GM12878 (cell line): ENCODE data around the gene SMPD2. TPM values are rescaled to one million over a fixed set of nuclear protein-coding genes. Genes with fewer than 3 reads are reported as not detected.

Experiments used
- ATAC-seq: fragments of 200-7000 bp; cut with Tn5 transposase; 3 replicates; pipeline ENCODE4 v1.9.1; 2020; ENCODE audit warnings: mild to moderate bottlenecking, moderate library complexity
- BruUV-seq: library from RNA; stranded (reverse); fragments of 400-500 nt; replicated peaks from 2 replicates; lab custom pipeline; 2021; lab: Mats Ljungman, UMichigan
- CTCF ChIA-PET: fragments of 300-600 bp; sonication (Branson Sonifier 250); formaldehyde crosslinking; extraction: SDS; loops from one replicate; lab custom pipeline; 2021; ENCODE audit warnings: inconsistent platforms; lab: Yijun Ruan, JAX
- POLR2A ChIA-PET: fragments of 350-600 bp; formaldehyde crosslinking; extraction: SDS; loops from one replicate; lab custom pipeline; 2021; ENCODE audit warnings: inconsistent platforms; lab: Charles Lee
- RAD21 ChIA-PET: fragments of 300-600 bp; sonication (Branson Sonifier 250); formaldehyde crosslinking; loops from one replicate; lab custom pipeline; 2023; ENCODE audit warnings: antibody characterized with exemption; ENCODE audit not compliant: unreplicated experiment; lab: Charles Lee
- SMC1A ChIA-PET: fragments of 300-600 bp; sonication (Branson Sonifier 250); formaldehyde crosslinking; loops from one replicate; lab custom pipeline; 2023; ENCODE audit not compliant: unreplicated experiment, uncharacterized antibody; lab: Charles Lee
- DNase-seq: peaks from one replicate; pipeline ENCODE4 v3.0.0-alpha.2; 2011; ENCODE audit warnings: low read depth, low spot score
- FAIRE-seq: peaks from 3 replicates; lab custom pipeline; 2011; peaks lifted over from hg19 to GRCh38; lab: Jason Lieb, UNC
- H2AFZ ChIP-seq: 2 replicates; pipeline ENCODE4 v1.6.0; 2011; ENCODE audit warnings: low read depth, low read length, control low read depth; ENCODE audit not compliant: control insufficient read depth
- H3K27ac ChIP-seq: 2 replicates; pipeline ENCODE4 v1.5.1; 2011; ENCODE audit warnings: control low read depth; ENCODE audit not compliant: control insufficient read depth, insufficient read depth
- H3K27me3 ChIP-seq, 2 experiments: replicated peaks in 1 of 2; 2 replicates each; pipeline versions ENCODE4 v1.6.0 to v1.6.1; 2011; ENCODE audit warnings: low read length in 1 of 2; ENCODE audit not compliant: control insufficient read depth in 2 of 2, insufficient read depth in 2 of 2
- H3K36me3 ChIP-seq, 2 experiments: 2 replicates each; pipeline ENCODE4 v1.5.1; 2011; ENCODE audit warnings: low read length in 1 of 2; ENCODE audit not compliant: control insufficient read depth in 2 of 2, insufficient read depth in 2 of 2
- H3K4me1 ChIP-seq: 2 replicates; pipeline ENCODE4 v1.6.1; 2011; ENCODE audit warnings: mild to moderate bottlenecking, low read length, moderate library complexity, mixed read lengths; ENCODE audit not compliant: control insufficient read depth, insufficient read depth
- H3K4me2 ChIP-seq: 2 replicates; pipeline ENCODE4 v1.6.0; 2011; ENCODE audit warnings: control low read depth; ENCODE audit not compliant: control insufficient read depth, insufficient read depth
- H3K4me3 ChIP-seq: fragments of 200-600 bp; sonication (generic); 2 replicates; pipeline ENCODE4 v1.5.1; 2016
- H3K79me2 ChIP-seq: 2 replicates; pipeline ENCODE4 v1.6.0; 2011; ENCODE audit warnings: low read length; ENCODE audit not compliant: control insufficient read depth, insufficient read depth
- H3K9ac ChIP-seq: 2 replicates; pipeline ENCODE4 v1.8.0; 2011; ENCODE audit warnings: low read length, control low read depth, mixed read lengths; ENCODE audit not compliant: control insufficient read depth, insufficient read depth
- H3K9me3 ChIP-seq: replicated peaks from 3 replicates; pipeline ENCODE4 v1.5.1; 2011; ENCODE audit warnings: mild to moderate bottlenecking, low read length; ENCODE audit not compliant: control insufficient read depth, insufficient read depth
- H4K20me1 ChIP-seq: 2 replicates; pipeline ENCODE4 v1.6.0; 2011; ENCODE audit not compliant: control insufficient read depth, insufficient read depth
- ATF3 ChIP-seq: IDR thresholded peaks from 2 replicates; pipeline ENCODE4 v1.6.1; 2011; ENCODE audit warnings: low read depth, mild to moderate bottlenecking, low read length, moderate library complexity, borderline replicate concordance; ENCODE audit errors: extremely low read depth
- BCL11A ChIP-seq: IDR thresholded peaks from 2 replicates; pipeline ENCODE4 v1.6.1; 2011; ENCODE audit warnings: low read depth, low read length
- CEBPB ChIP-seq, 2 experiments: fragments of 150-350 bp in 1 of 2; IDR thresholded peaks; 2 replicates each; pipeline ENCODE4 v1.6.1; 2012 to 2014; ENCODE audit warnings: low read depth in 2 of 2, low read length in 2 of 2, borderline replicate concordance in 1 of 2, inconsistent platforms in 1 of 2
- CUX1 ChIP-seq: IDR thresholded peaks from 2 replicates; pipeline ENCODE4 v1.6.1; 2012; ENCODE audit warnings: improper control_type of control experiment, low read depth, low read length; ENCODE audit not compliant: insufficient replicate concordance
- ELK1 ChIP-seq: IDR thresholded peaks from 2 replicates; pipeline ENCODE4 v1.6.1; 2012; ENCODE audit warnings: low read depth, low read length, improper control_type of control experiment
- NFXL1 ChIP-seq: fragments of 450-650 bp; IDR thresholded peaks from 2 replicates; pipeline ENCODE4 v1.6.1; 2017; ENCODE audit warnings: antibody characterized with exemption, mild to moderate bottlenecking, borderline replicate concordance
- PAX8 ChIP-seq: fragments of 450-650 bp; IDR thresholded peaks from 2 replicates; pipeline ENCODE4 v1.6.1; 2017; ENCODE audit warnings: mild to moderate bottlenecking, moderate library complexity
- RBBP5 ChIP-seq: fragments of 200-600 bp; sonication (generic); conservative IDR thresholded peaks from 2 replicates; pipeline ENCODE4 v1.6.1; 2016
- WRNIP1 ChIP-seq: IDR thresholded peaks from 2 replicates; pipeline ENCODE4 v1.6.1; 2011; ENCODE audit warnings: low read depth, low read length, improper control_type of control experiment, borderline replicate concordance
- WGBS: methylation state at CpG from one replicate; pipeline ENCODE4 v1.1.6; 2016; ENCODE audit warnings: low lambda C conversion rate; ENCODE audit not compliant: insufficient replicate concordance, insufficient coverage; ENCODE audit errors: missing lambda C conversion rate; 5-methylcytosine and 5-hydroxymethylcytosine counted together
- in situ Hi-C: fragments of 300-500 bp; cut with MboI; formaldehyde crosslinking; loops from 9 replicates; pipeline ENCODE4 v1.14.3; 2018; ENCODE audit warnings: mixed read lengths
- intact Hi-C: fragments of 100-400 bp; cut with micrococcal nuclease; formaldehyde crosslinking; loops from one replicate; pipeline ENCODE4 v1.14.2; 2022; ENCODE audit not compliant: unreplicated experiment
- polyA plus RNA-seq, 11 experiments: library from polyadenylated mRNA; depleted of rRNA in 4 of 11; unstranded in 6 of 11; stranded (reverse) in 5 of 11; fragments of >200 nt; fragmentation: Nextera tagmentation in 4 of 11; fragmentation: Illumina TruSeq in 1 of 11; extraction: Ambion mirVana in 4 of 11; extraction: Trizol in 1 of 11; gene quantifications; 1 replicate in 1 of 11; 2 replicates in 10 of 11; pipeline versions ENCODE4 v1.2.1 to v1.2.3, GENCODE V29; 2011 to 2016; ENCODE audit warnings: inconsistent platforms in 2 of 11, missing spikeins in 2 of 11, low read depth in 1 of 11
- total RNA-seq, 4 experiments: library from RNA; depleted of rRNA in 3 of 4; stranded (reverse); fragments of >200 nt in 3 of 4; fragmentation: Illumina TruSeq in 1 of 4; extraction: Trizol in 1 of 4; gene quantifications; 2 replicates each; pipeline versions ENCODE4 v1.2.1 to v1.2.3, GENCODE V29; 2013 to 2021

SMPD2 gene
- total and polyA plus RNA-seq, 10 of the 15 experiments (the other 5 are each of a cell fraction or from before 2014, with no cell fraction given): 0.06 to 15.4 (median 9.7) TPM

DNA sequence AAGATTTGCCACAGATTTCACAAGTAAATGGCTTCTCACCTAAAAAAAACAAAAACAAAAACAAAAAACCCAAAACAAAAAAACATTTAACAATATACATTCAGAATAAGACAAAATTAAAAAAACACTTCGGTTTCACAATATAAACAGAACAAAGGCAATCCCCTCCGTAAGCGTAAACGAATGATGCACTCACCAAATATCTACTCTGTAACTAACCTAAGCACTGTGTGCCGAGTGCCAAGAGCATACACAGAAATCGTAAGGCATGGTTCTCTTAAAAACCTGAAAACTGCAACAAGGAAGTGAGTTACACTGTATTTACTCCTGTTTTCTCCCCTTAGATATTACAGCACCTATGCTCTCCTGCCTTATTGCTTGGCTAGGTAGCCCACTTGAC is 27.2 kb downstream of the SMPD2 start:
- ATAC-seq: no peak
- Histone ChIP-seq H3K4me1 (peaks cover 18% of the 10 kb centered on the region), H3K27ac (no peak overlapping the region), H4K20me1 (no peaks in the 10 kb centered on the region; the same call in 1 of the 2 replicates), H3K79me2 (peaks cover 24% of the 10 kb centered on the region), H3K9ac (no peak overlapping the region), H3K4me2 (no peak overlapping the region), H3K9me3 (no peaks in the 10 kb centered on the region), H3K27me3 (no peaks in the 10 kb centered on the region), H3K36me3 (peaks cover 18 to 30% of the 10 kb centered on the region in 2 experiments), H3K4me3 (no peak overlapping the region)
- no peak for FAIRE-seq
- in situ Hi-C loops (no loop called here), intact Hi-C loops (no loop called here)
- BruUV-seq: no TSS peak
- POLR2A ChIA-PET: no interaction called here
- CTCF ChIA-PET: no interaction called here
- RAD21 ChIA-PET: no interaction called here
- SMC1A ChIA-PET: no interaction called here
- WGBS: 96% methylated on average over 6 of the region's 6 CpGs
- TF ChIP-seq BCL11A: no peak
- TF ChIP-seq, all 136 proteins: peak for 0
- no peak for DNase-seq
- H2AFZ ChIP-seq: no peak overlapping the region

DNA sequence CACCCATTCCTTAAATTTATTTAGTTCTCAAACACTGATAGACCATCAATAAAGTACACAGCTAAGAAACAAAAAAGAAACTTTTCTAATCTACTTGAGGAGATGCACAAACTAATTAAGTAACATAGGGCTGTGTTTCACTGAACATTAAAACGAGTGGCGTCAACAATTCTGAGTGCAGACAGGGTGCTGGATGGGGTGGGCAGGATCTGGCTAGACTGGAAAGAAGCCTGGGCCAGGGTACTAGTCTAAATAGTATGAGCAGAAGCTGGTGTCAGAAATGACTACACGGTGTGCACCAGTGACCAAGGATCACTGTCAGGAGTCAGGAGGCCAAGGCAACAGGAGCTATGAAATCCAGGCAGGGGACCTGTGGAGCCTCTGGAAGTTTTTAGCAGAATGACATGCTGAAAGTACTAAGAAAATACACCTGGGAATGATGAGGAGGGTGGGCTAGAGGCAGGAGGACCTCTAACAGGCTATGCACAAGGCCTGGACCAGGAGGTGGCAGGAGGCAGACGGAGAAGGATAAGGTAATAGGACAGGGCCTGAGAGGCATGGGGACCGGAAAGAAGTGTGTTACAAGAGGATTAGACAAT is 29.2 kb downstream of the SMPD2 start:
- H3K79me2 ChIP-seq: peaks cover 21% of the 10 kb centered on the region
- no peak for FAIRE-seq
- H3K9ac ChIP-seq: no peak overlapping the region
- H3K27ac ChIP-seq: no peak overlapping the region
- no peak for ATAC-seq
- in situ Hi-C loops: no loop called here
- no peak overlapping the region for H2AFZ ChIP-seq
- no peaks in the 10 kb centered on the region for H3K27me3 ChIP-seq
- POLR2A ChIA-PET: interaction anchor here (0.6 to 1.6 kb wide), 4 partner anchors 9 to 656 kb away, joined by 3 to 8 read pairs (median 4); partner anchors contain the start of gene ZBTB24
- no peak for DNase-seq
- RAD21 ChIA-PET: interaction anchor here (1.4 kb wide), 1 partner anchor 9 kb away, joined by 3 read pairs; no protein-coding TSS in a partner anchor
- CTCF ChIA-PET: interaction anchor here (1.2 kb wide), 1 partner anchor 11 kb away, joined by 3 read pairs; no protein-coding TSS in a partner anchor
- H3K36me3 ChIP-seq: peaks cover 18 to 33% of the 10 kb centered on the region in 2 experiments
- no peak overlapping the region for H3K4me2 ChIP-seq
- no peak overlapping the region for H3K4me3 ChIP-seq
- no peaks in the 10 kb centered on the region; the same call in 1 of the 2 replicates for H4K20me1 ChIP-seq
- no peaks in the 10 kb centered on the region for H3K9me3 ChIP-seq
- SMC1A ChIA-PET: interaction anchor here (1.1 to 2.0 kb wide), 3 partner anchors 9 to 21 kb away, joined by 3 to 15 read pairs (median 4); no protein-coding TSS in a partner anchor
- WGBS: 98% methylated on average over 5 of the region's 5 CpGs
- intact Hi-C loops: loop anchor here (10.0 kb wide), 1 partner anchor 715 kb away; the partner anchor contains the start of gene CDC40
- no TSS peak for BruUV-seq
- H3K4me1 ChIP-seq: peaks cover 28% of the 10 kb centered on the region
- TF ChIP-seq RBBP5 (no peak), NFXL1 (no peak), ATF3 (no peak), PAX8 (no peak), ELK1 (no peak), CEBPB (IDR thresholded peaks at IDR 0.05; ENCODE audit: borderline replicate concordance in 1 of 2, low read depth in 2 of 2, low read length in 2 of 2) (no peak), WRNIP1 (no peak), CUX1 (no peak)
